Omental fat pad (tissue), 4 donors: ENCODE data around the gene THBS2. TPM values are rescaled to one million over a fixed set of nuclear protein-coding genes. Genes with fewer than 3 reads are reported as not detected.
A peak's percentile ranks its signal among the peaks of the same experiment; 100 is the strongest.

Experiments used
- ATAC-seq: fragments of 150-250 bp; one replicate; pipeline ENCODE4 v1.9.1; 2016; ENCODE audit warnings: mild to moderate bottlenecking, moderate library complexity; ENCODE audit not compliant: low FRiP score
- DNase-seq: peaks from one replicate; pipeline ENCODE4 v3.0.0-alpha.2; 2019; ENCODE audit warnings: low spot score
- CTCF ChIP-seq, 3 donors: fragments of 450-650 bp; IDR thresholded peaks; one replicate each; pipeline ENCODE4 v1.5.1; 2016 to 2017; ENCODE audit warnings: antibody characterized with exemption in 3 of 3, mild to moderate bottlenecking in 3 of 3, moderate library complexity in 2 of 3
- total RNA-seq, 4 donors: library from RNA; depleted of rRNA; stranded (reverse); fragments of >200 nt; gene quantifications; one replicate each; pipeline ENCODE4 v1.1.0, GENCODE V29; 2016

THBS2 gene
- total RNA-seq, 4 donors from 2014 or later = 53.5 to 115 (median 93.8) TPM

- peak; percentile 14 for DNase-seq
- ATAC-seq = no peak
- TF ChIP-seq CTCF (IDR thresholded peaks at IDR 0.05) = no peak
These were observed 23.9 kb downstream of the THBS2 start for GRCh38 chr6:169229615-169230321.

- no peak for ATAC-seq
- DNase-seq = peak; percentile 12
- no peak for TF ChIP-seq CTCF (IDR thresholded peaks at IDR 0.05)
These were observed 26.5 kb downstream of the THBS2 start for GRCh38 chr6:169227116-169227515.

- ATAC-seq (no peak), DNase-seq (peak; percentile 9)
- no peak for TF ChIP-seq CTCF (IDR thresholded peaks at IDR 0.05)
These were observed 27.8 kb downstream of the THBS2 start for GRCh38 chr6:169225887-169226286.

GRCh38 chr6:169225131-169225576, 28.5 kb downstream of the THBS2 start:
- ATAC-seq = no peak
- no peak for DNase-seq
- TF ChIP-seq CTCF (IDR thresholded peaks at IDR 0.05) = no peak

- DNase-seq (no peak), ATAC-seq (no peak)
- no peak for TF ChIP-seq CTCF (IDR thresholded peaks at IDR 0.05)
These were observed 28.9 kb downstream of the THBS2 start for GRCh38 chr6:169224716-169225115.

- ATAC-seq = peak; percentile 43
These were observed 29.4 kb downstream of the THBS2 start for GRCh38 chr6:169224185-169224695.

More at GRCh38 chr6:169224185-169224695, 29.4 kb downstream of the THBS2 start:
- TF ChIP-seq CTCF (IDR thresholded peaks at IDR 0.05) = no peak
- DNase-seq = peak; percentile 23
